Upper lobe of left lung (tissue), 6 donors: ENCODE measurements around the gene RNF114. TPM values are rescaled to one million over a fixed set of nuclear protein-coding genes. Genes with fewer than 3 reads are reported as not detected.

ENCODE experiments used
- ATAC-seq, 2 donors: fragments of 200-7000 bp; cut with Tn5 transposase; one replicate each; pipeline ENCODE4 v1.9.1; 2022; ENCODE audit warnings: mild to moderate bottlenecking in 2 of 2, moderate library complexity in 2 of 2; ENCODE audit not compliant: low FRiP score in 2 of 2
- DNase-seq, 2 donors: peaks; one replicate each; pipeline ENCODE4 v3.0.0-alpha.2; 2019 to 2020
- H3K27ac ChIP-seq, 4 donors: fragments of 200-600 bp; sonication (generic); one replicate each; pipeline ENCODE4 v1.5.1; 2016 to 2019
- H3K27me3 ChIP-seq, 4 donors: fragments of 200-600 bp; sonication (generic); one replicate each; pipeline ENCODE4 v1.5.1; 2017 to 2019
- H3K36me3 ChIP-seq, 4 donors: fragments of 200-600 bp; sonication (generic); one replicate each; pipeline ENCODE4 v1.5.1; 2016 to 2019
- H3K4me1 ChIP-seq, 4 donors: fragments of 200-600 bp; sonication (generic); one replicate each; pipeline ENCODE4 v1.5.1; 2018 to 2019
- H3K4me3 ChIP-seq, 4 donors: fragments of 200-600 bp; sonication (generic); one replicate each; pipeline ENCODE4 v1.5.1; 2017 to 2019; ENCODE audit warnings: mild to moderate bottlenecking in 2 of 4, moderate library complexity in 1 of 4
- H3K9me3 ChIP-seq, 4 donors: fragments of 200-600 bp; sonication (generic); one replicate each; pipeline ENCODE4 v1.5.1; 2018 to 2019
- EP300 ChIP-seq, 4 donors: sonication (generic); formaldehyde crosslinking; IDR thresholded peaks; one replicate each; pipeline ENCODE4 v1.5.1; 2017; ENCODE audit warnings: antibody characterized with exemption in 4 of 4, control low read depth in 2 of 4
- POLR2A ChIP-seq, 4 donors: fragments of 450-650 bp; IDR thresholded peaks; one replicate each; pipeline ENCODE4 v1.5.1; 2016 to 2017; ENCODE audit warnings: antibody characterized with exemption in 4 of 4, mild to moderate bottlenecking in 2 of 4
- POLR2AphosphoS5 ChIP-seq, 2 donors: sonication (generic); formaldehyde crosslinking; IDR thresholded peaks; one replicate each; pipeline ENCODE4 v1.5.1; 2017; ENCODE audit warnings: antibody characterized with exemption in 2 of 2
- WGBS, 2 donors: methylation state at CpG; one replicate each; pipeline ENCODE4 v1.1.5; 2017 to 2018; 5-methylcytosine and 5-hydroxymethylcytosine counted together
- total RNA-seq, 6 donors: library from RNA; depleted of rRNA in 4 of 6; stranded (reverse); fragments of >200 nt in 4 of 6; gene quantifications; one replicate each; pipeline versions ENCODE4 v1.1.0 to v1.2.1, GENCODE V29; 2016 to 2021
- TF ChIP-seq, protein P1 (sequence below), 6 experiments: fragments of 450-650 bp in 4 of 6; fragments of 200-600 bp in 2 of 6; sonication (generic) in 2 of 6; IDR thresholded peaks; one replicate each; pipeline ENCODE4 v1.5.1; 2016 to 2019; ENCODE audit warnings: antibody characterized with exemption in 6 of 6
- donor health status: DM: no; HTN: no; CAD: no; lungs with moderate emphysema.
- donor health status: DM: no; HTN: yes; CAD: no; lungs with severe emphysema.

RNF114 gene
- total RNA-seq, 6 donors from 2014 or later = 72.4 to 248 (median 173) TPM

DNA sequence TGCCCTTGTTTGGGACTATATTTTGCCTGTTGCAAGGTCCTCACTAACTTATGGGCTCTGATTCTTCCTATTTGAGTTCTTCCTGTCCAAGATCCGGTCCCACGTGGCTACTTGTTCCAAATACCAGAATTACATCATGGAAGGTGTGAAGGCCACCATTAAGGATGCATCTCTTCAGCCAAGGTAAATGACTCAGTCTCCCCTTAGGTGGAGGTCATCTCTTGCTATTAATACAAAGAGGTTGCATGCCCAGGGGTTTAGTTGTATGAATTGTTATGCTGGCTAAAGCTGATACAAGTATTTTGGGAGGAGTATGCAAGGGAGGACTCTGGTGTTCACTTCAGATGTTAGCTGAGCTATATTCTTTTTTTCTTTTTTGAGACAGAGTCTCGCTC lies 9.1 kb downstream of the RNF114 start:
- H3K9me3 ChIP-seq = no peaks in the 10 kb centered on the region
- no peaks in the 10 kb centered on the region for H3K27me3 ChIP-seq
- DNase-seq (no peak), ATAC-seq (no peak)
- H3K27ac ChIP-seq = no peak overlapping the region
- TF ChIP-seq EP300 (IDR thresholded peaks at IDR 0.05) (no peak), POLR2A (IDR thresholded peaks at IDR 0.05) (no peak), POLR2AphosphoS5 (IDR thresholded peaks at IDR 0.05) (no peak)
- TF ChIP-seq, protein P1, sequence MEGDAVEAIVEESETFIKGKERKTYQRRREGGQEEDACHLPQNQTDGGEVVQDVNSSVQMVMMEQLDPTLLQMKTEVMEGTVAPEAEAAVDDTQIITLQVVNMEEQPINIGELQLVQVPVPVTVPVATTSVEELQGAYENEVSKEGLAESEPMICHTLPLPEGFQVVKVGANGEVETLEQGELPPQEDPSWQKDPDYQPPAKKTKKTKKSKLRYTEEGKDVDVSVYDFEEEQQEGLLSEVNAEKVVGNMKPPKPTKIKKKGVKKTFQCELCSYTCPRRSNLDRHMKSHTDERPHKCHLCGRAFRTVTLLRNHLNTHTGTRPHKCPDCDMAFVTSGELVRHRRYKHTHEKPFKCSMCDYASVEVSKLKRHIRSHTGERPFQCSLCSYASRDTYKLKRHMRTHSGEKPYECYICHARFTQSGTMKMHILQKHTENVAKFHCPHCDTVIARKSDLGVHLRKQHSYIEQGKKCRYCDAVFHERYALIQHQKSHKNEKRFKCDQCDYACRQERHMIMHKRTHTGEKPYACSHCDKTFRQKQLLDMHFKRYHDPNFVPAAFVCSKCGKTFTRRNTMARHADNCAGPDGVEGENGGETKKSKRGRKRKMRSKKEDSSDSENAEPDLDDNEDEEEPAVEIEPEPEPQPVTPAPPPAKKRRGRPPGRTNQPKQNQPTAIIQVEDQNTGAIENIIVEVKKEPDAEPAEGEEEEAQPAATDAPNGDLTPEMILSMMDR (IDR thresholded peaks at IDR 0.05) = no peak
- H3K36me3 ChIP-seq = peaks cover 42 to 88% (median 64%) of the 10 kb centered on the region in 4 donors
- WGBS, 2 donors = 85 to 87% methylated on average over 3 of the region's 3 CpGs
- H3K4me3 ChIP-seq = no peak overlapping the region
- peaks cover 0 to 27% (median 11%) of the 10 kb centered on the region in 4 donors for H3K4me1 ChIP-seq

DNA sequence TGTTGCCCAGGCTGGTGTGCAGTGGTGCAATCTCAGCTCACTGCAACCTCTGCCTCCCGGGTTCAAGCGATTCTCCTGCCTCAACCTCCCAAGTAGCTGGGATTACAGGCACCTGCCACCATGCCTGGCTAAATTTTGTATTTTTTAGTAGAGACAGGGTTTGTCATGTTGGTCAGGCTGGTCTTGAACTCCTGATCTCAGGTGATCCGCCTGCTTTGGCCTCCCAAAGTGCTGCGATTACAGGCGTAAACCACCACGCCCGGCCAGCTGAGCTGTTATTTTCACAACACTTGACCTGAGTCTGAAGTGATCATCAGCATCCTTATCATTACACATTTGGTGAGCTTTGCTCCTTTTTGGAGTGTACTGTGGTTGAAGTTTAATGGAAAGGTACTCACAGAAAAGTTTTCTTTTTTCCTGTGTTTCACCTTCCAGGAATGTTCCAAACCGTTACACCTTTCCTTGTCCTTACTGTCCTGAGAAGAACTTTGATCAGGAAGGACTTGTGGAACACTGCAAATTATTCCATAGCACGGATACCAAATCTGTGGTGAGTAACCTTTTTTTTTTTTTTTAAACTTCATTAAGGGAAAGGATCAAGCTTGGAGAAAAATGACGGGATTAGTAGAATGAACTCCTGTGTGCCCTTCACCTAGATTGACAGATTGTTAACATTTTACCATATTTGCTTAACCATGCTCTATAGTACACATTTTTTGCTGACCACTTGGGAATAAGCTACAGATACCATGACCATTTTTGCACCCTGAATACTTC lies 9.7 kb downstream of the RNF114 start:
- DNase-seq = no peak
- H3K4me1 ChIP-seq = peaks cover 0 to 22% (median 11%) of the 10 kb centered on the region in 4 donors
- TF ChIP-seq, protein P1 (IDR thresholded peaks at IDR 0.05) = no peak
- TF ChIP-seq POLR2AphosphoS5 (IDR thresholded peaks at IDR 0.05) (no peak), POLR2A (IDR thresholded peaks at IDR 0.05) (no peak), EP300 (IDR thresholded peaks at IDR 0.05) (no peak)
- H3K27ac ChIP-seq = no peak overlapping the region
- no peak overlapping the region for H3K4me3 ChIP-seq
- WGBS, 2 donors = 81 to 86% methylated on average over 10 of the region's 10 CpGs
- H3K9me3 ChIP-seq = no peaks in the 10 kb centered on the region
- no peaks in the 10 kb centered on the region for H3K27me3 ChIP-seq
- peaks cover 46 to 89% (median 70%) of the 10 kb centered on the region in 4 donors for H3K36me3 ChIP-seq
- ATAC-seq = no peak

- Histone ChIP-seq H3K4me1 (peaks cover 0 to 8% (median 3%) of the 10 kb centered on the region in 4 donors), H3K4me3 (no peak overlapping the region), H3K27ac (no peak overlapping the region), H3K27me3 (no peaks in the 10 kb centered on the region), H3K36me3 (peaks cover 57 to 92% (median 80%) of the 10 kb centered on the region in 4 donors), H3K9me3 (no peaks in the 10 kb centered on the region)
- DNase-seq (no peak), ATAC-seq (no peak)
- TF ChIP-seq POLR2AphosphoS5 (IDR thresholded peaks at IDR 0.05) = no peak
- TF ChIP-seq EP300 (IDR thresholded peaks at IDR 0.05) = no peak
- no peak for TF ChIP-seq POLR2A (IDR thresholded peaks at IDR 0.05)
- TF ChIP-seq, protein P1 (IDR thresholded peaks at IDR 0.05) = no peak
- 79 to 90% methylated on average over 3 of the region's 3 CpGs for WGBS, 2 donors
These were observed 12.0 kb downstream of the RNF114 start for GRCh38 chr20:49948178-49948577.

DNA sequence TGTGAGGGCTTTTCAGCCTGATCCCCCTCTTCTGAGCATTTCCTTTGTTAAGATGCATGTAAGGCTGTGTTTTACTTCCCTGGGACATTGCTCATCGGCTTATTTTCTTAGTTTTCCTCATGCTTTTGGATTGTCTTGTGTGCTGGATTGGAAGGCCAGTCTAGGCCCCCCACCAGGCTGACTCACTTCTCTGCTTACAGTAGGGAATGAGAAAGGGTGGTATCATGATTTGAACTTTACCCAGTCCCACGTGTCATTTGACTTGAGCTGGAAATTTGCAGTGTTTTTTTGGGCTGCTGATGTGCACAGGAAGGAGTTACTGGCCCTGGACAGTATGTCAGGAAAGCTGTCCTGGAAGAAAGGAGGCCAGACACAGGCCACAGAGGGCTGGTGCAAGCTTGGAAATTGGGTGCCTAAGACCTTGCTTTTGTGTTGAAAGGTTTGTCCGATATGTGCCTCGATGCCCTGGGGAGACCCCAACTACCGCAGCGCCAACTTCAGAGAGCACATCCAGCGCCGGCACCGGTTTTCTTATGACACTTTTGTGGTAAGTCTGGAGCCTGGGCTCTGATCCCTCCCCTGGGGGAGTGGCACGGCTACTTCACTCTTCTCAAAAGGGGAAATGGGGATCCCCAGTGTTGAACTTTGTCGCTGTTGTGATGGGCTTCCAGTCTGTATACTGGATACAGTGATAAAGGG lies 12.8 kb downstream of the RNF114 start:
- Histone ChIP-seq H3K4me1 (peaks cover 0 to 7% (median 2%) of the 10 kb centered on the region in 4 donors), H3K36me3 (peaks cover 62 to 95% (median 87%) of the 10 kb centered on the region in 4 donors), H3K27me3 (no peaks in the 10 kb centered on the region), H3K4me3 (no peak overlapping the region), H3K9me3 (no peaks in the 10 kb centered on the region), H3K27ac (no peak overlapping the region)
- ATAC-seq (no peak), DNase-seq (no peak)
- TF ChIP-seq EP300 (IDR thresholded peaks at IDR 0.05) (no peak), POLR2AphosphoS5 (IDR thresholded peaks at IDR 0.05) (no peak), POLR2A (IDR thresholded peaks at IDR 0.05) (no peak)
- TF ChIP-seq, protein P1 (IDR thresholded peaks at IDR 0.05) = no peak
- WGBS, 2 donors = 84 to 85% methylated on average over 11 of the region's 11 CpGs
